Inflammatory macrophage (primary cell): Measurements from ENCODE around the gene APPL2.
A peak's percentile ranks its signal among the peaks of the same experiment; 100 is the strongest.
"Not testable (repeated sequence)": the region's sequence is repeated elsewhere in the genome, so short reads cannot be mapped to it uniquely, and the experiment has no call there.

Source experiments
- DNase-seq, 2 donors: peaks; one replicate each; pipeline ENCODE4 v3.0.0-alpha.2; 2020 to 2022
- total RNA-seq, 18 experiments: gene quantifications; one replicate each; lab custom pipeline; 2026; ENCODE audit warnings: mixed read lengths in 6 of 18, inconsistent platforms in 2 of 18; lab: John Stamatoyannopoulos, UW

APPL2 gene
- 5.1 to 32.1 (median 20.3) reads per million in 18 experiments for total RNA-seq

GRCh38 chr12:105235732-105236476 is at the start of gene APPL2:
Gene APPL2 (minus strand): TSS chr12:105236174. CDS start chr12:105236012, 162 bp downstream.
- peak; percentile 89 to 94 for DNase-seq

DNA sequence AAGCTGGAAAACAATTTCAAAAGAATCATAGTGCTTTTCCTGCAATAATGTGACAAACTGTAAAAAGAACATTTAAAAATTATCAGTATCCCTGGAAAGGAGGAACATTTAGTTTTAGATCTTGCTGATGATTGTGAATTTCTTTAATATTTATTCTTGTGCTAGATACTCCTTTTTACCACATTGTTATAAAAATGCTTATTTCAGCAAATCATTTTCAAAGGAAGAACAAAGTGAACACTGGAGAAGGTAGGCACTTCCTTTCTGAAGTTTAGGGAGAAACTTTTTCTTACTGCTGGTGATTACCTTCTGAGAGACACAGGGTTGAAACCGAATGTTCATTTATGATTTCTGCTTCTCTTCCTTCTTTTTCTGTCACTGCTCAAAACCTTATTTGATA is 49.4 kb upstream of the APPL2 start:
- no peak for DNase-seq

- no peak for DNase-seq
These were observed 45.7 kb upstream of the APPL2 start for GRCh38 chr12:105281694-105282049.

DNA sequence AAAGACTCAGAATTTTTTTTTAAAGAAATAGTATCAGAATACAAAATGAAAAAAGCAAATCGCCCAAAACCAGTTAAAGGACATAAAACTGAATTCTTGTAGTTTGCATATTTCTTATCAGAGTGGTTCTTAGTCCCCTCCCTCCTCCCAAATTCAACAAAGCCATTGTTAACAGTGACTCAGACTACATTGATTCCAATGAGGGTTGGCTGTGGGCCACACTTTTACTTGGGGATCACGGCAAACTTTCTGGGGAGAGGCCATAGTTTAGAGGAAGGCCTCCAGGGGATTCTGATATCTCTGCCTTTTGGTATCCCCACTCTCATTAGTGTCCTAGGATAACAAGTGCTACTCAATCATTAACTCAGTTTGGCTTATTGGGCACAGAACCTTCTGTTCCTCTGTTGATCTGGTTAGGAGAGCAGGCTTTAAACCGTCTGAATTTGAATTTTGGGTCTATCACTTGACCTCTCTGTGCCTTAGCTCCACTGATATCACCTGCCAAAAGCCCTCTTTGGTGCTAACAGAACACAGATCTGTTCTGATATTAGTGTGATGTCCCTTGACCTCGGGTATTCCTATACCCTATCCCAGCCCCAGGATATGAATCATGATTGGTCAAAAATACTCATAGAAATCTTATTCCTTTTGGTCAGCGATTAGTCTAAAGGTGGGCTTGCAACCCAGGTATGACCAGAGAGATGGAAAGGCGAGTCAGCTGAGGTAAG is 45.2 kb upstream of the APPL2 start:
- DNase-seq: no peak

DNA sequence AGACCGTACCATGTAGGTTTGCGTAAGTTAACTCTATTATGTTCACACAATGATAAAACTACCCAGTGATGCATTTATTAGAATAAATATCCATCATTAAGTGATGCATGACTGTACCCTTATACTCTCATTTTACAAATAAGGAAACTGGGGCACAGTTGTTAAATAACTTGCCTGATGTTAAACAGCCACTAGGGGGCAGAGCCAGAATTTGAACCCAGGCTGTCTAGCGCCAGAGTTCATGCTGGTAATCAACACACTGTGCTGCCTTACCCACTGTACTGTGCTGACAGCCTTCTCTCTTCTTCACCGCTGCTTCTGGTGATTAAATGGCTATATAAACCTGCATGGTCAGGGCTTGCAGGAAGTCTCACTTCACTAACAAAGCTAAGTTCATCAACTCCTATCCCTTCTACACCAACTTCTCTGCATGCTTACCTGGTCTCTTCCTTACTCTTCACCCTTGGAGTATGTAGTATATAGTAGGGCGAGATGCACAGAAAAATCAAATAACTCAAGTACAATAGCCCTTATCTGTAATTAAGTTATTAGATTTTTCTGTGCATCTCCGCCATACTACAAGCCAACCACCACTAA is 43.6 kb upstream of the APPL2 start:
- DNase-seq: peak; percentile 30 to 33

- DNase-seq: no peak
These were observed 42.2 kb upstream of the APPL2 start for GRCh38 chr12:105278043-105278697.

GRCh38 chr12:105275997-105276733 is 40.2 kb upstream of the APPL2 start:
- DNase-seq: peak; percentile 56

- no peak for DNase-seq
These were observed 38.6 kb upstream of the APPL2 start for GRCh38 chr12:105274571-105274970.

GRCh38 chr12:105273601-105274000 is 37.6 kb upstream of the APPL2 start:
- DNase-seq: no peak

- DNase-seq: no peak
These were observed 36.9 kb upstream of the APPL2 start for GRCh38 chr12:105272814-105273416.

GRCh38 chr12:105272152-105272551 is 36.2 kb upstream of the APPL2 start:
- DNase-seq: no peak

GRCh38 chr12:105271364-105271763 is 35.4 kb upstream of the APPL2 start:
- no peak for DNase-seq

DNA sequence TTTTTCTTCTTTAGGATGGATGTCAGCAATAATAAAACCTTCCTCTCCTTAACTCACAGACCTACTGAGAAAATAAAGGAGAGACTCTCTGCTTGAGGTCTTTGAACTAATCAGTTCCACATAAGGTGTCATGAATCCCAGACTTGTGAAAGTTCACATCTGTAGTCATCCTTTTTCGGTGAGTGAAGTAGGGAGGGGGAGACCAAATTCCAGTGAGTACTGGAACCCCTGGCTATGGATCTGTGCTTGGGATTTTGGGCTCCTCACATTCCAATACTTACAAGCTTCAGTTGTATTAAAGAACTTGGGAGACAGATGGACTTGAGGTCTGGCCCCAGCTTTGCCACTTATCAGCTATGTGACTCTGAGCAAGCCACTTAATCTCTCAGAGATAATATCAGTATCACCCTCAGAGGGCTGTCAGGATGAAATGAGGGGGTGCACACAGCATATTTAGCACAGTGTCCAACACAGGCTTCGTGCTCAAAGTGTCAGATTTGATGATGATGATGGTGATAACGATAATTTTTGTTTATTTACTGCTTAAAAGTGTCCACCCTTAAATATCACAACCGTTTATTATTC is 34.8 kb upstream of the APPL2 start:
- DNase-seq: no peak

GRCh38 chr12:105267711-105268110 is 31.7 kb upstream of the APPL2 start:
- no peak for DNase-seq

GRCh38 chr12:105264771-105265170 is 28.8 kb upstream of the APPL2 start:
- DNase-seq: no peak

- DNase-seq: no peak
These were observed 26.6 kb upstream of the APPL2 start for GRCh38 chr12:105262461-105263184.

- no peak for DNase-seq
These were observed 25.0 kb upstream of the APPL2 start for GRCh38 chr12:105261010-105261409.

GRCh38 chr12:105259226-105259625 is 23.3 kb upstream of the APPL2 start:
- no peak for DNase-seq

DNA sequence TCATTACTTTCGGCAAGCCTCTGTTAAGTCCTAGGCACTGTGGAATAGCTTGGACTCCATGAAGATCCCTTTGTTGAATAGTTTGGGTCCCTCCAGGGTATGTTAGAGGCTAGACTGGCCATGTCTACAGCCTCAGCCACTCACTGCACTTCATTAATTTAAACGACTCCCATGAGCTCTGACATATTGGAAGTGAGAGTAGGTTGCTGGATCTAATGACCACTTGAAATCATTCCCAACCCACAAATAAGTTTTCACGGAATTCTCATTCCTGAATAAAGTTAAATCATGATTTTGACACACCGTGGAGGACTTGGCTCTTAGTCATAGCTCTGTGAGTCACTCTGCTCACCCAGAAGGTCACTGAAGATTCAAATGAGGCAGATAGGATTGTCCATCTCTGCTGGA is 21.4 kb upstream of the APPL2 start:
- no peak for DNase-seq

DNA sequence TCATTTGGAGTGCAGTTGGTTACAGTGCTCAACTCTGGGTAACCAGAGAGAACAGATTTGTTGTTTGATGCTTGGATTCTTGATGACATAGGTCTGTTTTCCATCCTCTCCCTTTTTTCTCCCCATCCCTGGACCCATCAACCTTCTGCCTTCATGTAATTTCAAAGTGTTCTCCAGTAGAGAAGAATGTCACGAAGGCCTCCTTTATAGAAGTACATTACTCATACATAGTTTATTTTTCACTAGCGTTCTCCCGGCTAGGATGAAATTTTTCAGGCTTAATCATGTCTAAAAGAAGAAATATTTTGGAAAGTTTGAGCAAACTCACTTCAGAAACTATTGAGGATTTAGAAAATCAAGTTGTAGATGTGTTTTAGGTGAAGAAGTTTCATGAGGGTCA is 20.9 kb upstream of the APPL2 start:
- no peak for DNase-seq

DNA sequence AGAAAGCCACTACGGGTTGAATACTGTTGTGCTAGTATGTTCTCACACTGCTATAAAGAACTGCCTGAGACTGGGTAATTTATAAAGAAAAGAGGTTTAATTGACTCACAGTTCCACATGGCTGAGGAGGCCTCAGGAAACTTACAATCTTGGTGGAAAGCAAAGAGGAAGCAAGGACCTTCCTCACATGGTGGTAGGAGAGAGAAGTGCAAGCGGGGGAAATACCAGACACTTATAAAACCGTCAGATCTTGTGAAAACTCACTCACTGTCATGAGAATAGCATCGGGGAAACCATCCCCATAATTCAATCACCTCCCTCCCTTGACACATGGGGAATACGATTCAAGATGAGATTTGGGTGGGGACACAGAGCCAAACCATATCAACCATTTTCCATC is 20.5 kb upstream of the APPL2 start:
- DNase-seq: not testable (repeated sequence)
